ENCODE measurements around the gene ITIH4. TPM values are rescaled to one million over a fixed set of nuclear protein-coding genes. Genes with fewer than 3 reads are reported as not detected.

ITIH4 gene
- total and polyA plus RNA-seq, 9 of the 15 experiments (the other 6 are each of a cell fraction or from before 2014, with no cell fraction given) = 0.09 to 0.62 (median 0.20) TPM; not detected in 6

GRCh38 chr3:52836471-52836845, 6.0 kb upstream of the ITIH4 start:
- Histone ChIP-seq H3K4me2 (ENCODE audit: insufficient read depth, low read length) (no peak overlapping the region), H2AFZ (ENCODE audit: low read depth, low read length) (no peak overlapping the region), H3K9me1 (ENCODE audit: control insufficient read depth, insufficient read depth, low read length) (no peaks in the 10 kb centered on the region), H3K4me3 (no peak overlapping the region), H3K9me3 (replicated peaks; ENCODE audit: control insufficient read depth, insufficient read depth, low read depth, low read length) (no peaks in the 10 kb centered on the region), H3K27me3 (ENCODE audit: control insufficient read depth in 2 of 2, insufficient read depth in 2 of 2, low read length in 2 of 2) (no peaks in the 10 kb centered on the region), H3K27ac (ENCODE audit: extremely low read depth, low read depth, low read length) (no peak overlapping the region), H3K9ac (ENCODE audit: insufficient read depth in 1 of 2, low read depth in 2 of 2, low read length in 2 of 2) (no peak overlapping the region), H3K79me2 (ENCODE audit: control insufficient read depth, insufficient read depth, low read length) (no peaks in the 10 kb centered on the region), H3K36me3 (ENCODE audit: control insufficient read depth, insufficient read depth, low read length) (no peaks in the 10 kb centered on the region), H3K4me1 (replicated peaks in 1 of 2; ENCODE audit: control insufficient read depth in 2 of 2, insufficient read depth in 2 of 2, low read length in 2 of 2) (peaks cover 0 to 7% of the 10 kb centered on the region in 2 experiments; a peak in 3 of 5 replicates), H4K20me1 (replicated peaks; ENCODE audit: control insufficient read depth, insufficient read depth, low read length) (no peaks in the 10 kb centered on the region)
- POLR2A ChIA-PET = no interaction called here
- no peak for FAIRE-seq
- CTCF ChIA-PET (ENCODE audit: low intra/inter-chr PET ratio) = no interaction called here
- no peak for DNase-seq (ENCODE audit: extremely low read depth in 1 of 4, low spot score in 3 of 4)
- no peak for ATAC-seq
- WGBS (ENCODE audit: insufficient coverage, low coverage, missing lambda C conversion rate) = 56% methylated on average over 5 of the region's 5 CpGs
- in situ Hi-C loops (cut with MboI) = no loop called here
- no peak for TF ChIP-seq USF1 (CRISPR knock-in tag; IDR thresholded peaks at IDR 0.05)
- no peak for TF ChIP-seq ZFX (CRISPR knock-in tag; IDR thresholded peaks at IDR 0.05)
- TF ChIP-seq ARID2 (IDR thresholded peaks at IDR 0.05) = no peak
- no peak for TF ChIP-seq ZBTB26 (CRISPR knock-in tag; IDR thresholded peaks at IDR 0.05)
- no peak for TF ChIP-seq NEUROD1 (IDR thresholded peaks at IDR 0.05; ENCODE audit: borderline replicate concordance, low read depth, low read length, partially characterized antibody)
- no peak for TF ChIP-seq RCOR1 (IDR thresholded peaks at IDR 0.05; ENCODE audit: borderline replicate concordance in 1 of 2, low read depth in 2 of 2, low read length in 2 of 2)
- TF ChIP-seq CREBBP (IDR thresholded peaks at IDR 0.05; ENCODE audit: low read depth, low read length) = no peak
- no peak for TF ChIP-seq NR1H2 (CRISPR knock-in tag; IDR thresholded peaks at IDR 0.05)
- no peak for TF ChIP-seq ERF (CRISPR knock-in tag; IDR thresholded peaks at IDR 0.05)
- TF ChIP-seq MCM7 (IDR thresholded peaks at IDR 0.05) = no peak
- TF ChIP-seq COPS2 (conservative IDR thresholded peaks at IDR 0.05) = no peak
- TF ChIP-seq TEAD4 (IDR thresholded peaks at IDR 0.05; ENCODE audit: low read length) = no peak
- TF ChIP-seq TEAD4 (CRISPR knock-in tag; IDR thresholded peaks at IDR 0.05; ENCODE audit: borderline replicate concordance) = no peak
- no peak for TF ChIP-seq ATF2 (CRISPR knock-in tag; IDR thresholded peaks at IDR 0.05)
- BruUV-seq (replicated peaks) = no TSS peak
- intact Hi-C loops (cut with micrococcal nuclease) = no loop called here

Data from K562 (cell line).